GM21619 (cell line): ENCODE data around the gene TMPRSS9.
A peak's percentile ranks its signal among the peaks of the same experiment; 100 is the strongest.

ENCODE experiments used
- ATAC-seq: cut with Tn5 transposase; IDR thresholded peaks from one replicate; pipeline ENCODE4 v1.9.1; 2021; ENCODE audit not compliant: unreplicated experiment

The TMPRSS9 gene

GRCh38 chr19:2359992-2360685, at the start of gene TMPRSS9:
Gene TMPRSS9, plus strand, starts transcription at chr19:2360265. Its CDS starts 29,521 bp downstream, at chr19:2389786.
- ATAC-seq: no peak

DNA sequence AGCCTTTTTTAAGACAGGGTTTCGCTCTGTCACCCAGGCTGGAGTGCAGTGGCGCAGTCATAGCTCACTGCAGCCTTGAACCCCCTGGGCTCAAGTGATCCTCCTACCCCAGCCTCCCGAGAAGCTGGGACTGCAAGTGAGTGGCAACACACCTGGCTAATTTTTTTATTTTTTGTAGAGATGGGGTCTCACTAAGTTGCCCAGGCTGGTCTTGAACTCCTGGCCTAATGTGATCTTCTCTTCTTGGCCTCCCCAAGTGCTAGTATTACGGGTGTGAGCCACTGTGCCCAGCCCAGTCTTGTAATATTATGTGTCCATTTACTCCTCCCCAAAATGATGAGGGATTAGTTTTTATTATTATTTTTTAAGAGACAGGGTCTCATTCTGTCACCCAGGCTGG, 49.0 kb upstream of the TMPRSS9 start:
- no peak for ATAC-seq

DNA sequence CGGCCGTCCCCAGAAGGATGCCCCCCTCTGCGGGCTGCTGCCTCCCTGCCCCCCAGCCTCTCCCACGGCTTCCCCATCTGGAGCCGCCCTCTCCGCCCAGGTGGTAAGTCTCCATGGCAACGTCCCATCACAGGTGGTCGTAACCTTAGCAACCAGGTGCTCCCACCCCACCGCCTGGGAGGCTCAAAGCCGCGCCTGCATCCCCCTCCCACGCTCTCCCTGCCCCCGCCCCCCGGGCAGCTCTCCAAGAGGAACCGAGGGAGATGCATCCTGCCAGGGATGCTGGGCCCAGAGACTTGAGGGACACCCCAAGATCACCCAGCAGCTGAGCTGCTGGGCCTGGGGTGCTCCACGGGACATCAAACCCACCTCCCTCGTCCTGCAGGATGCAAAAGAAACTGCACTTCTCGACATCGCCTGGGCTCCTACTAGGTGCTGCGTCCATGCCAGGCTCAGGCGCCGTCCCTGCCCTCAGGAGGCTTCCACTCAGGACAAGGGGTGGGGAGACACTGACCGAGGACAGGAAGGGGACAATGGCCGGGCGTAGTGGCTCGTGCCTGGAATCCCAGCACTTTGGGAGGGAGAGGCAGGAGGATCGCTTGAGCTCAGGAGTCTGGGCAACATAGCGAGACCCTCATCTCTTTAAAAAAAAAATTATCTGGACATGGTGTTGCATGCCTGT, 47.1 kb upstream of the TMPRSS9 start:
- no peak for ATAC-seq

DNA sequence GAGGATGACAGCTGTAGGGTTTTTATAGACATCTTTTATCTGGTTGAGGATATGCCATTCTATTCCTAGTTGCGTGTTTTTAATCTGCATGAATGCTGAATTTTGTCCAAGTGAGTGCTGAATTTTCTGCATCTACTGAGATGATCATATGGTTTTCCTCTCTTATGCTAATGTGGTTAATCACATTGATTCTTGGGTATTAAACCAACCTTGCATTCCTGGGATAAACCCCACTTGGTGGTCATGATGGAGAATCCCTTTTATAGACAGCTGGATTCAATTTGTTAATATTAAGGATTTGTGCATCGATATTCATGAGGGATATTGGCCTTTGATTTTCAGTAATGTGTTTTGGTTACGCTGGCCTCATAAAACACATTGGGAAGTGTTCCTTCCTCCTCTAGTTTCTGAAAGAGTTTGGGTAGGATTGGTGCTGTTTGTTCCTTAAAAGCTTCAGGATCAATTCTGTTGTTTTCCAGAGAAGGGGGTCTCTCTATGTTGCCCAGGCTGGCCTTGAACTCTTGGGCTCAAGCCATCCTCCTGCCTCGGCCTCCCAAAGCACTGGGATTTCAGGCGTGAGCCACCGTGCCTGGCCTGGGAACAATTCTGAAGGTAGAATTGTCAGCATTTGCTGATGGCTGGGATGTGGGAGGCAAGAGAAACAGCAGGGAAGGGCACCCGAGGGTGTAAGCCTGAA, 44.8 kb upstream of the TMPRSS9 start:
- no peak for ATAC-seq

- no peak for ATAC-seq
Measured at GRCh38 chr19:2315818-2316353, 44.2 kb upstream of the TMPRSS9 start.

DNA sequence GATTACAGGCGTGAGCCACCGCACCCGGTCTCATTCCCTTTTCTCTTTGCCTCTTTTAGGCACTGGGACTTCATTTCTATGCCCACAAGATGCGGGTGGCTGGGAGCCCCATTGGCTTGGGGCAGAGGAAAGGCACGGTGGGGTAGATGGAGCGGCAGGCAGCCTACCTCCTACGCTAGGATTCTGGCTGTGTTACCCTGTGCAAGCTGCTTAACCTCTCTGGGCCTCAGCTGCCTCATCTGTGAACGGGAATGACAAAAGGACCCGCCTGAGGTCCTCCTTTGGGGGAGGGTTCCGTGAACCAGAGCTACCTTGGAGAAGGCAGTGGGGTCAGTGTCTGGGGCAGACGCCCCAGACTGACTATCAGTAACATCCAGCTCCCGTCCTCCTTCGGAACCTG, 42.8 kb upstream of the TMPRSS9 start:
- ATAC-seq: no peak

DNA sequence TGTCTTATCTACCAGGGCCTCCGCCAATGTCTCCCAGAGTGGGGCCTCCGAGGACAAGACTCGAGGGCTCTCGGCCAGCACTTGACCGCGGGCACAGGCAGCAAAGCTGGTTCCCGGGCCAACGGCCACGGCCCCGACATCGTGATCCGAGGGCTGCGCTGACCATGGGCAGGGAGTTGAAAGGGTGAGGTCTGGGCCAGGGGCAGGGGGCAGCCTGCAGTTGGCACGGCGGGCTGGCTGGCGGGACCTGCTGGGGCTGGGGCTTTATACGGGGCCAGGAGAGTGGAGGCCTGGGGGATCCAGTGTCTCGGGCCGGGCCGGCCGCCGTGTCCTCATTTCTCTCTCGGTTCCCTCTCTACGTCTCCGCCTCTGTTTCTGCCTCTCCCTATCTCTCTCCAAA, 42.3 kb upstream of the TMPRSS9 start:
- ATAC-seq: no peak

GRCh38 chr19:2318923-2319322, 41.1 kb upstream of the TMPRSS9 start:
- no peak for ATAC-seq

DNA sequence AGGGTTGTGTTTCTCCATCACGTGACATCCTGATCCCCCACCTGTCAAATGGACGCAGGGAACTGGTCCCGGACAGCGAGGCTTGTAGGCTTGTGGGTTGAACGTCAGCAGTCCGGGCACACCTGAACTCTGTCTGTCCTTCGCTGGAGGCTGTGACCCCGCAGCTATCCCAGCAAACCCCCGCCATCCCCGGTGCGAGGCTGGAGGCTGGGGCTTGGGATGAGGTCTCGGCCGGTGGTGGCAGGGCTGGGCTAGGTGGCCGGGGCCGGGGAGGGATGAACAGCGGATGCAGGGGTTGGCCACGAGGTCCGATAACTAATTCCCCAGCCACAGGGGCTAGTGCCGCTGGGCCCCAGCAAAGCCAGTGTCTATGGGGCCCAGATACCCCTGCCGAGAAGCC, 40.5 kb upstream of the TMPRSS9 start:
- no peak for ATAC-seq

GRCh38 chr19:2320049-2320448, 40.0 kb upstream of the TMPRSS9 start:
- no peak for ATAC-seq

DNA sequence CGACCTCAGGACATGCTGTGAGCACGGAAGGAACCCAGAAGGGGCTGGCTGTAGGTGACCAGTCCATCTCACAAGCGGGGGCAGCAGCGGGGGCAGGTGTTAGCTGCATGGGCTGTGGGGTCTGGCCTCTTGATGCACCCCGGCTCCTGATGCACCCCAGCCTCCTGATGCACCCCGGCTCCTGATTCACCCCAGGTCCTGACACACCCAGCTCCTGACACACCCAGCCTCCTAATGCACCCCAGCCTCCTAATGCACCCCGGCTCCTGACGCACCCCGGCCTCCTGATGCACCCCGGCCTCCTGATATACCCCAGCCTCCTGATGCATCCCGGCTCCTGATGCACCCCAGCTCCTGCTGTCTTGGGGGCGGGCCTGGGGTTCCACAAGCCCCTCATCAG, 39.1 kb upstream of the TMPRSS9 start:
- no peak for ATAC-seq

GRCh38 chr19:2321565-2322283, 38.3 kb upstream of the TMPRSS9 start:
- ATAC-seq: no peak

DNA sequence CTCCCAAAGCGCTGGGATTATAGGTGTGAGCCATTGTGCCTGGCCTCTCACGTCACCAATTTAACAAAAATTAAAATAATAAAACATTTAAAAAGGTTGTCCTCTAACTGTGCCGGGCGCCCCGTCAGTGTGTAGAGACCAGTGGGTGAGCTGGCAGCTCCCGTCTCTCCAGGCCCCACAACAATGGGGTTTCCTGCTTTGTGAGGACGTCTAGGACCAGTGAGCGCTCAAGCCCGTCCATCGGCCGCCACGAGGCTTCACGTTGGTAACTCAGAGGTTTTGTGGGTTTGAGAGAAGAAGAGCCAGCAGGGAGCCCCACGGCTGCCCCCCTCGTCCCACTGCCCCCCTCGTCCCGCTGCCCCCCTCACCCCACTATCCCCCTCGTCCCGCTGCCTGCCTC, 36.4 kb upstream of the TMPRSS9 start:
- ATAC-seq: no peak

DNA sequence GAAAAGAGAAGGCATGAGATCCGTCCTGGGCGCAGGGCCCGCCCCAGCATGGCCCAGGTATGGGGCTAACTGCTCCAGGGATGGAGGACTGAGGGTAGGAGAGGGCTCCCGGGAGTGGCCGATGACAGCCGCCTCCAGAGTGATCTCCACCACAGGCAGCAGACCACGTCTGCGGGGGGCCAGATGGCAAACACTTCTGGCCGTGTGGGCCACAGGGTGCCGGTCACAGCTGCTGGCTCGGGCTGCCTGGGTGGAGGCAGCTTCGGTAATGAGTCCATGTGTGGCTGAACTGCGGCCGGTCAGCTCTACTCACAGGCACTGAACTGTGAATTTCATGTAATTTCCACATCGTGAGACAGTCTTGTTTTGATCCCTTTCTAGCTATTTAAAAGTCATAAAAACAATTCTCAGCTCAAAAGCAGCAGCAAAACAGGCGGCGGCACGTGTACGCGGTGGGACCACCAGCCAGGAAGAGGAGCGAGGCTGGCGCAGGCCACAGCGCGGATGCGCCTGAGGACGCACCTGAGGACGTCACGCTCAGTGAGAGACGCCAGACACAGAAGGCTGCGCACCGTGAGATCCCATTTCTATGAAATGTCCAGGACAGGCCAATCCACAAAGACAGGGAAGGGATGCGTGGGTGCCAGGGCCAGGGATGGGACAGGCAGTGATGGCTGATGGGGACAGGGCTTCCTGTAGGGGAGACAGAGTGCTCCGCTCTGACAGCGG, 35.7 kb upstream of the TMPRSS9 start:
- ATAC-seq: no peak

DNA sequence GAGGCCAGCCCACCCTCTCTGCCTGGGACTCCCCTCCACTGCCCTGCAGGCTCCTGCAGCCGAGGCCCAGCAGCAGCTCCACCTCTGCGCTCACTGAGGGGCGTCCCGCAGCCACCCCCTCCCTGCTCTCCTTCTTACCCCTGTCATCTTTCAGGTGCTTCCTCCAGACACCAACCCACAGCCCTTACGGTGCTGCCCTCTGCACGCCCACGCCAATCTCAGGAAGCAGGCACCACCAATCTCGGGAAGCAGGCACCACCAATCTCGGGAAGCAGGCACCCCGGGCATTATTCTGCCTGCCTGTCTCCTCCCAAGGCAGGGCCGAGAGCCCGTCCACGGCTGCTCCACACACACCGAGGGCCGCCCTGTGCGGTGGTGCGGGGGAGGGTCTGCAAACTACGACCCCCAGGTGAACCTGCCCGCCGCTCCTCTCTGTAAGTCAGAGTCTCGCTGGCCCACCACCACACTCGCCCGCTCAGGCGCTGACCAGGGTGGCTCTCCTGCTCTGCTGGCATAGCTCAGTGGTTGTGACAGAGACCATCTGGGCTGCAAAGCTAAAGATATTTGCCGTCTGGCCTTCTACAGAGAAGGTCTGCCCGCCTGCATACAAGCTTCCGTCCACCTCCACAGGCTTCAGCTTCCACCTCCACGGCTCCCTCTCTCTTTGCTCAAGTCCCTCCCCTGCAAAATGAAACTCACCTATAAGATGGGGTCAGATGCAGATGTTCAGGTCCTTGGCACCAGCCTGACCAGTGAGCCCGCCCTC, 34.6 kb upstream of the TMPRSS9 start:
- no peak for ATAC-seq

DNA sequence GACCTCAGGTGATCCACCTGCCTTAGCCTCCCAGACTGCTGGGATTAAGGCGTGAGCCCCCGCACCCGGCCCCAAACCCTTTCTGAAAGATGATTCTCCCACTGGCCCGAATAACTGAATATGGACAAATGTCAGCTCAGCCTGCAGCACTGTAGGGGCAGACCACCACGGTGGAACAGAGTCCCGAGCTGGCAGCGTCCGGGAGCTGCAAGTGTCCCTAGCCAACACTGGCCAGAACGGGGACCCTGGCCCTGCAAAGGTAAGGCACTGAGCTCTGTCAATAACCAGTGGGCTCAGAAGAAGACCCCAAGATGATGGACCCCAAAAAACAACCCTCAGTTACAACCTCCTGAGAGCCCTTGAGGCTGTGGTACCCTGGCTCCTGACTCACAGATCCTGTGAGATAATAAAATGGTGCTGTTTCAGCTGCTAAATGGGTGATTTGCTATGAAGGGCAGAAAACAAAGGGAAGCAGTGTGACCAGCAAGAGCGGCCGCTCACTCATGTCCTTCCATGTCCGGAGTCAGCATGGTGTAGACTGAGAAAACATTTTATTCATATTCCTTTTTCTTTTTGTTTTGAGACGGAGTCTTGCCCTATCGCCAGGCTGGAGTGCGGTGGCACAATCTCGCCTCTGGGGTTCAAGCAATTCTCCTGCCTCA, 33.2 kb upstream of the TMPRSS9 start:
- ATAC-seq: no peak

- peak; percentile 2 for ATAC-seq
Measured at GRCh38 chr19:2327773-2328400, 32.2 kb upstream of the TMPRSS9 start.

GRCh38 chr19:2328401-2329148, 31.5 kb upstream of the TMPRSS9 start, which contains the start of the genes LSM7 and SPPL2B:
Gene LSM7, minus strand, starts transcription at chr19:2328586. Its CDS starts 20 bp downstream, at chr19:2328566.
Gene SPPL2B, plus strand, starts transcription at chr19:2328684. Its CDS starts 26 bp downstream, at chr19:2328710.
- ATAC-seq: peak; percentile 40
